HG03571 (cell line): ENCODE data around the gene WSCD2.
"Not testable (repeated sequence)": the region's sequence is repeated elsewhere in the genome, so short reads cannot be mapped to it uniquely, and the experiment has no call there.

Source experiments
- ATAC-seq: cut with Tn5 transposase; IDR thresholded peaks from one replicate; pipeline ENCODE4 v1.9.1; 2021; ENCODE audit not compliant: unreplicated experiment

WSCD2 gene

DNA sequence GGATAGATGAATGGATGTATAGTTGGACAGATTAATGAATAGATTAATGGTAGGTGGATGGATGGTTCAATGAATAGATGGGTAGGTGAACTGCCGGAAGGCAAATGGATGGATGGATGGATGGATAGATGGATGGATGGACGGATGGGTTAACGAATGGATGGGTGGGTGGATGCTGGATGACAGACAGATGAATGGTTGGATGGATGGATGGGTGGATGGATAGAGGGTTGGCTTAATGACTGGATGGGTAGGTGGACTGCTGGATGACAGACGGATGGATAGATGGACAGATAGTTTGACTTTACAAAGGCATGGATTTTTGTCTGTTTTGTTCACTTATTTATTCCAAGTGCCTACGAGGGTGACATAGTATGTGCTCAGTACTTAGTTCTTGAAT is 64.4 kb downstream of the WSCD2 start:
- no peak for ATAC-seq

DNA sequence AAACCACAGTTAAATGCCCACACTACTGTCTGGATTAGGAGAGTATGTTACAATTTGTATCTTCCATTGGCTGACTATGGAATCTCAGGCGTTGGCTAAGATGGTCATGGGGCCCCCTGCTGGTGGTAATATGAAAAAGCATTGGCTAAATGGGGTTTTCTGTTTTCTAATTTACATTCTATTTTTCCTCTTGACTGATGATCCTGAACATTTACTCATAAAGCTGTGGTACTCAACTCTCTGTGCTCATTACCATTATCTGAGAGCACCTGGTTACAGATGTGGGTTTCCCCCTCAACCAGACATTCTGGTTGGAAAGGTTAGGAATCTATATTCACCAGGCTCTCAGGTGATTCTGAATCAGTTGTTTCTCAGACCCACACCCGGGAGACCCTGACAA is 64.8 kb downstream of the WSCD2 start:
- ATAC-seq, result no peak

DNA sequence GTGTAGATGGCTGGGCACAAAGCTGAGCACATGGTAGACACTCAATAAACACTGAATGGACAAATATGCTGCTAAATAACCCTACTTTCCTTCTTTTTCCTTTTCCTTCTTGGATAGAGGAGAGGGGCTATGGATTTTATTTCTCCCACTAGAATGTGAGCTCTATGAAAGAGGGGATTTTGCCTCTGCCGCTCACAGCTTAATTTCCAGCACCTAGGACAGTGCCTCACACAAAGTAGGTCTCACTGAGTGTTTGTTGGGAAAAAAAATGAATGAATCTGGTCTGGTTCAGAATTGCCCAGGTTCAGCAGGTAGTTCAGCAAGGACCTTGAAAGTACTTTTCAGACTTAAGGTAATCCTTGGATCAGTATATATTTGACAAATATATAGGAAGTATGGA is 65.5 kb downstream of the WSCD2 start:
- ATAC-seq, result no peak

DNA sequence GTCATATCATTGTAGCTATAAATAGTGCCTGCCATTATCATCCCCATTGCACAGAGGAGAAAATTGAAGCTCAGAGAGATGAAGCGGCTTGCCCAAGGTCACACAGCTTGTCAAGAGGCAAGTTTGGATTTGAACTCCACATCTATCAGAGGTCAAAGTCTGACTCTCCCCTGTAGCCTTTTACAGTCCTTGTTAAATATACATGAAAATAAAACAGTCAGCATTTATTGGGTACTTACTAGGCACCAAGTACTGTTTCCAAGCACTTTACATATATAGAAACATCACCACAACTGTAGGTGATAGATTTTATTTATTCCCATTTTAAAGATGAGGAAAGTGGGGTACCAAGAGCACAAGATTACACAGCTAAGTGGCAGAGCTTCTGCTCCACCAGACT is 67.2 kb downstream of the WSCD2 start:
- no peak for ATAC-seq

DNA sequence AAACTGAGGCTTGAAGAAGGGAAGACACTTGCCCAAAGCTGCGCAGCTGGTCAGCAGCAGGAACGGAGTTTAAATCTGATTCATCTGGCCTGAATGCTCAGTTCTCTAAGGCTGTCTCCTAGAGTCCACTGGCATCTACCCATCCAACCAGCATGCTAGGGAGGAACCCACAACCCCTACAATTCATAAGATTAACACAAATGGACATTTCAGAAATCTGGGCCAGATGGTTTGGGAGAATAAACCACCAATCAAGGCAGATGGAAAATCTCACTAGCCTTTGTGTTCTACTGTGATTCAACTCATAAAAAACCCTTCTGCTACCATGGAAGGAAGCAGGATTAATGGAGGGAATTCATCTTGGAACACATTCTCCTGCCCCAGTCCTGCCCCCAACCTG is 67.8 kb downstream of the WSCD2 start:
- ATAC-seq, result no peak

DNA sequence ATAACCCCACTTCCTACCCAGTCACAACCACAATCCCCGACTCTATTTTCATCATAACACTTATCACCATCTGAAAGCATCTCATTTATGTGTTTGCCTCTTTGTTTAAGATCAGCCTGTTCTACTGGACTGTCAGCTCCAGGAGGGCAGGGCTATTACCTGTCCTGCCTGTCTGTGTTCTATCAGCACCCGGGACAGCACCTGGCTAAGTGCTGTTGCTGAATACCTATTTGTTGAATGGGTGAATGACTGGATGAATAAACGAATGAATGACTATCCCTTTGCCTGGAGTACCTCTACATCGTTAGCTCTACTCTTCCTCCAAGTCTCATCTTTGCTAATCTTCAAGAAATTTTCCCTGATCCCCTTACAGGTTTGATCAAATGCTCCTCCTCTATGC is 69.0 kb downstream of the WSCD2 start:
- no peak for ATAC-seq

DNA sequence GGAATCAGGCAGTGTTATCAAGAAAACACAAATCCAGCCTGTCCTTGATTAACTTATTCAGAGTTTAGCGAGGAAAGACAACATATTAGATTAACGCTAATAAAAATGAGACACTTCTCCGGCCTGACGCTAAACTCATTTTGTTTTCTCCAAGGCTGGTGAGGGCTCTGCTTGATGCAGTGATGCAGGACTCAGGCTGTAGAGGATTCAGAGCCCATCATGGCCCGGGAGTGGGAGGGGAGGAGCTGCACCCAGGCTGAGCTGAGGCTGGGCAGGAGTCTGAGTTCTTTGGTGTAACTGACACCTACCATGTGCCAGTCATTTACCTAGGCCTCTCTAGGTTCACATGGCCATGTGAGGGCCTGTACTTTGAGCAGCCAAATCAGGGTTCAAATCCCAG is 70.0 kb downstream of the WSCD2 start:
- ATAC-seq, result no peak

DNA sequence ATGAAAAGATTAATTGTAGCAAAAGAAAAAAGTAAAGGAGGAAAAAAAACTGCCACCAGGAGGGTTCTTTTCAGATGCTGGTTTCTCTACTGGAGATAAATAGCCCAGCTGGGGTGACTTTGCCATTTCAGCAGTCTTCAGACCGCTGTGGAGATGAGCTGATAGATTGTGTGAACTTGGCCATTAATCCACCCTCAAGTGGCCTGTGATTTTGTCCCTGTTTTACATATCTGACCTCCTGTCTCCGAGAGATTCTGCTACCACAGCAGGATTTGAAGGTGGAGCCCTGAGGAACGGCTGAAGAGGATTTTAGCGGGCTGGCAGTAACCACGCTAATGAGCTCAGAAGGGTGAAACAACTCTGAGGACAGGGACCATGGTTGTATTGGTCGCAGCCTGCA is 72.7 kb downstream of the WSCD2 start:
- no peak for ATAC-seq

DNA sequence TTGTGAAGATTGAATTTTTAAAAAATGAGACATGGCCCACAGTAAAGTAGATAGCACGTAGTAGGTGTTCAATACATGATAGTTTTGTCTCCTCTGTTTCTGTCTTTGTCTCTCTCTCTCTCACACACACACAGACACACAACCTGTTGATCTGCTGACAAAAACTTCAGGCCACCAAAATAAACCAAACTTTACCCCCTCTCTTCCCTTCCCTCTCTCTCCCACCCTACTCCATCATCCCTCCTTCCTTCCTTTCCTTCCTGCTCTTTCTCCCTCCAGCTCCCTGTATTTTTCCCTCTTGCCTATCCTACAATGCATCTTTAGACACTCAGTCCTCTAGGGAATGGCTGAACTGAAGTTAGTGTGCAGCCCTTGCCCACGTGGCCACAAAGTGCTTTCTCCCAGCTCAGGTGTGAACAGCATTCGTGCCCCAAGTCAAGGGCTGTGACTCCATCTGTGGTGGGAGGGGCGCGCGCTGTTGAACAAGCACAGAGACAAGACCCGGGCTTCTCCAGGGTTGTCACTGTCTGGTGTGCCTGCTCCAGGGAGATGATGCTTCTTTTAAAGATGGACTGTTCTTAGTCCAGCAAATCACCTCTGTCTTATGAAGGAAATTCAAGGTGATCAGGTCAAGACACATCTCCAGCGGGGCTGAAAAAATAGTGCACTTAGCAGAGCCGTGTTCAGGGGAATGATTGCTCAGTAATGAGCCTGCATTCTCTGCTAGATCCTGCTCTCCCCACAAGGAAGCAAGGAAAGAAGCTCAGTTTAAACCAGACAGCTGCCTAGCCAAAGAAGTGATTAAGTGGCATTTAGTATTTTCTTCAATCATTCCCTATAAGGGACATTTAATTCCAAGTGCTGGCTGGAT is 75.3 kb downstream of the WSCD2 start:
- ATAC-seq, result no peak

DNA sequence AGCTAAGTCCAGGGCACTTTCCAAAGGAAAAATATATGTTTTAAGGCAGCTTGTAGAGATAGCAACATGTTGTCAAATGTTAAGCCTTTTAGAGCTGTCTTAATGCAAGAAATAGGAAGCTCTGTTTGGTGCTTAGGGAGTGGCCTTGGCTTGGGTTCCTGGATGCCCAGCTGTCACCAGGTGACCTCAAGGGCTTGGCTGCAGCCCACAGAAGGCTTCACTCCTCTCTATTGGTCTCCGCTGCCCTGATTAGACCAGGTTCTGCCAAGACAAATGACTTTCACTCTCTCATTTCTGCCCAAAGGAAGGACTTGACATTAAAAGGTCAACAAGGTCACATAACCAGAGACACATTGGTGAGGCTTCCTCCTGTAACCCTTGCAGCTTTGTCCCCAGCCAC is 76.8 kb downstream of the WSCD2 start:
- ATAC-seq, result no peak

DNA sequence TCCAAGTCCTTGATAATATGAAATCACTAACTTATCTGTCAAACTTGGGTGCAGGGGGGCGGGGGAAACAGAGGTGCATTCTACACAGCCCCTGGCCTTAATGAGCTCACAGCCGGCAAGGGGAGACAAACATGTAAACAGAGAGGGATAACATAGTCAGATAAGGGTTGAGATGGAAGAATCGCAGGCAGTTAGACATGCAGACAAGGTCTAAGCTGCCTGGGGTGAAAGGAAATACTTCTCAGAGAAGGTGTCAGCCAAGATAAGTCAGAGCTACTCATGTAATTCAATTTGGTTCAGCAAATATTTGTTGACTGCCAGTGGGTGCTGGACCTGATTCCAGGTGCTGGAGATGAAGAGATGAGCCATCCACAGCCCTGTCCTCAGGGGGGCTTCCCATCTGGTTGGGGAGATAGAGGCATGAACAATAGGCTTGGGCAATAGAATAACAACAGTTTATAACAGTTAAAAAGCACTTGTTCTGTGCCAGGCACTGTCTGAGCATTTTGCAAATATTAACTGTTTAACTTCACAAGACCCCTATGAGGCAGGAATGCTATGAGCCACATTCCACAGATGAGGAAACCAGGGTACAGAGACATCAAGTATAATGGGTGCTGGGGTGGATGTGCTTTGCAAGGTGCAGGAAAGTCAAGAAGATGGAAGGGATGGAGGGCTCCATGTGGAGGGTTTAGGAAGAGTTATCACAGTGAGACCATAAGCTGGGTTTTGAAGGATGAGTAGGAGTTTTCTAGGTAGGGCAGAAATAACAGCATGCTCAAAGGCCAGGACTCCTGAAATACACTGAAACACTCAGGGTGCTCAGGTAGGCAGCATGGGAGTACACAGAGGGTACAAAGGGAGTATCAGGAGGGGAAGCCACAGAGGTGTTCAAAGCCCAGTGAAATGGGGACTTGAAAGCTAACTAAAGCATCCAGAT is 79.0 kb downstream of the WSCD2 start:
- no peak for ATAC-seq

DNA sequence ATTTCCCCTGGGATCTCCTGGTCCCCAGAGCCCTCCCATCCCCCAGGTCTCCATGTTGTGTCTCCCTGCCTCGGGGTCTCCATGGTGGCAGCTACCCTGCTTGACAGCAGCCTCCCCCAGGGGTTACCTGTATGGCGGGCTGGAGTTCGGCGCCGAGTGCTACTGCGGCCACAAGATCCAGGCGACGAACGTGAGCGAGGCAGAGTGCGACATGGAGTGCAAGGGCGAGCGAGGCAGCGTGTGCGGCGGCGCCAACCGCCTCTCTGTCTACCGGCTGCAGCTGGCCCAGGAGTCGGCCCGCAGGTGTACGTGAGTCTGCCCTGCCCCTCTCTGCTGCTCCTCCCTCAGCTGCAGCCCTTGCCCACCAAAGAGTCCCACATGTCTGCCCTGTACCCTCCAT is 80.9 kb downstream of the WSCD2 start:
- ATAC-seq, result no peak

DNA sequence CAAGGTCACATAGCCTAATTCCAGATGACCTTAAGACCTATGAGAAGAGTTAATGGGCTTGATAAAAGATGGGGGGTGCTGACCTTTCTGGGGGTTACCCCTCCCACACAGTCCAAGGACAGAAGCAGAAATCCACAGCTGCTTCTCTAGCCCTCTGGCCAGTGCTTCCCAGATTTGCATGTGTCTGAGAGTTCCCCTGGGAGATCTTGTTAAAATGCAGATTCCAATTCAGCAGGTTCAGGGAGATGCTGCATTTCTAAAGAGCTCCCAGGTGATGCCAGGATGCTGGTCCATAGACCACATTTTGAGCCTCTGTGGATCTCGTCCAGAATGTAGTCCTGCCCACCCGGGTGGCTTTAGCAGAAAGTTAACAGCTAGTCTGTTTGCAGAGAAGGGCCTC is 82.1 kb downstream of the WSCD2 start:
- ATAC-seq, result no peak

DNA sequence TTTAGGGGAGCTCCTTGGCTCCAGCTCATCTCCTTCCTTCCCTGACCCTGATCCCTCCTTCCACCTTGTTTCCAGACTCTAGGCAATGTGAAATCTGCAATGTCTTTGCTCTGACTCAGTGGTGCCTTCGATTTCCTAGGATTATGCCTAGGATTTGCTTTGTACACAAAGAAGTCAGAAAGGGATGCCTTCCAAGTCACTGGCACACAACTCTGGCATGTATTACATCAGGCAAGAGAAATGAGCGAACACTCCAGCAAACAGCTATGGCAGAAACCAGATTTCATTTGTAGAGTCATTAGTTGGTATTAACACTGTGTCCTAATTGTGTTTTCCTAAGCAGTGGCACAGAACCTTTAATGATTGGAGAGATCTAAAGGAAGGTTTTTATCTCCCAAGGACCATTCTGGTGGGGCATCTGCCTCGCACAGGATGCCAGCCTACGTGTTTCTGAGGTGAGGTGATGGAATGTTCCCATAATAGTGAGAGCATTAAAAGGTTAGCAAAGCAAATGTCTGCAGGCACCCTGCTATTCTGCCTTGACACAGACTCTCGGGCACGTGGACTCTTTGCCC is 84.9 kb downstream of the WSCD2 start:
- no peak for ATAC-seq

DNA sequence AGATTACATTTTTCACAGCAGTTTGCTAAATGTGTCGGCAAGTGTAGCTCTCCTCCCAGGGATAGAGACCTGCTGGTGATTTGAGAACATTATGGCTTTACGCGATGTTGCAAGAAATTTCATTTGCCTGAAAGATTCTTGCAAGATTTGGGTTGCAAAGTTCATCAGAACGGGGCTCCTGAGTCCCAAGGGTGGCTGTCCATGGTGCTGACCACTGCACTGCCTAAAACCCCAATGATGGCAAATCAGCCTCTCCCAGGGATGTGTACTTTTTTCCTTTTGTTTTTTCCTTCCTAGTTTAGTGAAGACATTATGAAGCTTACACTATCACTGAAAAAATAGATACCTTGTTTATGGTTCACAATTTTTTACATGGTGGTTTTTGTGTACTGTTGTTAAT is 85.4 kb downstream of the WSCD2 start:
- no peak for ATAC-seq

DNA sequence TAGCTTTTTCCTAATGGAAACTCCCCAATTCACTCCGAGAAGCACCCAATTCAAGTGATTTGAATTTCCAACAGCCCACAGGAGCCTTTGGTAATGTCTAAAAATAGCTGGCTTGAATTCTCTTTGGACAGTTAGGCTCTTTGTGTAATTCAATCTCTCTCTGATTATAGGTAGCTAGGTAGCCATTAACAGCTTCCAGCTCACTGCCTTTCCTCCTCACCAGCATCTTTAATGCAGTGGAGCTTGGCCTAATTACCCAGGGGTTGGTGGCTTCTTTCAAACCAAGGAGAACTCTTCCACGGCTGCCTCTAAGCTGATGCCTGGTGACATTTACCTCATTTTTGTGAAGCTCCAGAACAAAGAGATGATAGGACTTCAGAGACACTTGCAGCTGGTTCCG is 86.4 kb downstream of the WSCD2 start:
- no peak for ATAC-seq

DNA sequence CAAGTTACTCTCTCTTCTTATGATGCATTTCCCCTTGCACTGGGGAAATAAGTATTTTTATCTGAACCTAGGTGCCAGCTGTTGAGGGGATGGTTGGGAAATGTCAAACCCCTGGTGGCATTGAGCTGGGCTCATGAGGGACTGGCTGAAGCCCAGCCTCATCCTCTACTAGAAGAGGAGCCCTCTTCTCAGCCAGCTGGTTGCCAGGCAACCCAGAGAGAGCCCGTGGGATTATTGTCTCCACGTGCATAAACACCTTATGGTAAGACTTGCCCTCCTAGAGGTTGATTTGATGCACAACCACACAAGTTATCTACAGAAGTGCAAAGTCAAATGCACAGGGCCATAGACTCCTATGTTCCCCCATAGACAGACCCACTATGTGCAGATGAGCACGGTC is 89.8 kb downstream of the WSCD2 start:
- ATAC-seq, result no peak

DNA sequence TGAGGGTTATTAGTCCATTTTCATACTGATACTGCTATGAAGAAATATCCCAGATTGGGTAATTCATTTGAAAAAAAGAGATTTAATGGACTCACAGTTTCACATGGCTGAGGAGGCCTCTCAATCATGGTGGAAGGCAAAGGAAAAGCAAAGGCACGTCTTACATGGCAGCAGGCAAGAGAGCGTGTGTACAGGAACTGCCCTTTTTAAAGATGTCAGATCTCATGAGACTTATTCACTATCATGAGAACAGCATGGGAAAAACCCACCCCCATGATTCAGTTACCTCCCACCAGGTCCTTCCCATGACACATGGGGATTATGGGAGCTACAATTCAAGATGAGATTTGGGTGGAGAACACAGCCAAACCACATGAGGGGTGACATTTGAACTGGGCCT is 96.0 kb downstream of the WSCD2 start:
- ATAC-seq, result not testable (repeated sequence)

DNA sequence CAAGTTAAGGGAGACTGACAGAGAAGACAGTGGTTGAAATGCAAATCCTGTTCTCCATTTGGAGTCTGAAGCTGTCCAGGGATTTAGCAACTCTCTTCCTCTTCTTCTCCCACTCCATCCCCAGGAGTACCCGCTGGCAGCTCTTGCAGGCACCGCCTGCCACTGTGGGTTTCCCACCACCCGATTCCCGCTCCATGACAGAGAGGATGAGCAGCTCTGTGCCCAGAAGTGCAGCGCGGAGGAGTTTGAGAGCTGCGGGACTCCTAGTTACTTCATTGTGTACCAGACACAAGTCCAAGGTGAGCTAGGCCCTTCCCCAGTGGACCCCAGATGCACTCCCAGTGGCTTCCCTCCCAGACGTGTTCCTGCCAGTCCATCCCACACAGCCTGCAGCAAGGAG is 97.8 kb downstream of the WSCD2 start:
- no peak for ATAC-seq

DNA sequence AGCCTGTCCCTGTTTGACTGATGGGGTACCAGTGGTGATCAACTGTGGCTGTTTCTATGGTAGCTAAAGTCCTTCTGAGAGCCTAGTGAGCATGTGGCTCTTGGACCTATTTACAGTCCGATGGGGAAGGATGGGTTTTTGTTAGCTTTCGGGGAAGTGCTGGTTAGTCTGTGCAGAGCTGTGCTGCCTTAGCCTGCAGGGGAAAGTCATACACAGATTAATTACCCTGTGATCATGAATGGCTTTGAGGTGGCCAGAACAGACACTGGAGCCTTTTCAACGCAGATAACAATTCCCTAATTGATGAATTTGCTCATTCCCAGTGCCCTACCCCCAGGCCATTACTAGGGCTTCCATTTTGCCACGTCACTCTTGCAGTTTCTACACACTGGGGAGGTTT is 99.7 kb downstream of the WSCD2 start:
- no peak for ATAC-seq

DNA sequence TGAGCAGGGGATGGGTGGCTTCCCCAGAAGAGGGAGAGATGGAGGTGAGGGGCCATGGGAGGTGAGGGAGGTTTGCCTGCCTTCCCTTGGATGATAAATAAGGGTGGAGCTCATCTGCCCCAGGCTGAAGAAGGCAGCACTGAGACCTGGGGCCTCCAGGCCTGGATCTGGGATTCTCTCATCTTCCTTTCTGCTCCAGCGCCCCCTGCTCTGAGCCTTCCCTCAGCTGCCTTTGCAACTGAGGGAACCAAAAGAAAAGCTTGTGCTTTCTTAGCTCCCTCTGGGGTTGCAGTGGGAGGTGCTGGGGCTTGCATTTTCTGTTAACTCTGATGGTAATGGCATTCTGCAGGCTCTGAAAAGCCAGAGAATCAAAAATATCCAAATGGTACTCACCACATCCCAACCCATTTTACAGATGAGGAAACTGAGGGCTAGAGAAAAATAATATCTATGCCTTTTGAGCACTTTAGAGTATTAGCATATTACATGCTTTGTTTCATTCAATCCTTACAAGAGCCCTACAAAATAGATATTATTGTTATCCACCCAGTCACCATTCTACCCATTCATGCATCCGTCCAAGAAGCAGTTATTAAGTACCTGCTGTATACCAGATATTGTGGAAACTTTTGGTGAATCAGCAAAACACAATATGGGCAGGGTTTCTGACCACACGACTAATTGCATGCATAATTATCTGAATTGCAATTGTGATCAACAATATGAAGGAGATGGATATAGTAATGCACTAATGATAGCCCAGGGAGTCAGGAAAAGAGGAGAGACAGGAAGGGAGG is 102.2 kb downstream of the WSCD2 start:
- no peak for ATAC-seq
